GM18909 (cell line): ENCODE results near the gene GAK.
"Not testable (repeated sequence)": the region's sequence is repeated elsewhere in the genome, so short reads cannot be mapped to it uniquely, and the experiment has no call there.

ENCODE experiments used
- ATAC-seq: cut with Tn5 transposase; IDR thresholded peaks from one replicate; pipeline ENCODE4 v1.9.1; 2021; ENCODE audit warnings: mild to moderate bottlenecking; ENCODE audit not compliant: unreplicated experiment, poor library complexity

Gene GAK

GRCh38 chr4:931960-932712 lies at the start of gene GAK, which contains the start of gene TMEM175:
TSS of gene GAK (minus strand) at chr4:932316. CDS start at chr4:932187, 129 bp downstream.
TSS of gene TMEM175 (plus strand) at chr4:932460. CDS start at chr4:947740, 15,280 bp downstream.
- ATAC-seq = peak; percentile 91

GRCh38 chr4:978957-979701 lies 47.0 kb upstream of the GAK start:
- no peak for ATAC-seq

DNA sequence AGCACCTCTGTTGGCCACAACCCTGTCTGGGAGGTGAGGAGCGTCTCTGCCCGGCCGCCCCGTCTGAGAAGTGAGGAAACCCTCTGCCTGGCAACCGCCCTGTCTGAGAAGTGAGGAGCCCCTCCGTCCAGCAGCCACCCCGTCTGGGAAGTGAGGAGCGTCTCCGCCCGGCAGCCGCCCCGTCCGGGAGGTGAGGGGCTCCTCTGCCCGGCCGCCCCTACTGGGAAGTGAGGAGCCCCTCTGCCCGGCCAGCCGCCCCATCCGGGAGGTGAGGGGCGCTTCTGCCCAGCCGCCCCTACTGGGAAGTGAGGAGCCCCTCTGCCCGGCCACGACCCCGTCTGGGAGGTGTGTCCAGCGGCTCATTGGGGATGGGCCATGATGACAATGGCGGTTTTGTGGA lies 43.9 kb upstream of the GAK start:
- not testable (repeated sequence) for ATAC-seq

- ATAC-seq = no peak
These were observed 42.6 kb upstream of the GAK start for GRCh38 chr4:974668-975067.

DNA sequence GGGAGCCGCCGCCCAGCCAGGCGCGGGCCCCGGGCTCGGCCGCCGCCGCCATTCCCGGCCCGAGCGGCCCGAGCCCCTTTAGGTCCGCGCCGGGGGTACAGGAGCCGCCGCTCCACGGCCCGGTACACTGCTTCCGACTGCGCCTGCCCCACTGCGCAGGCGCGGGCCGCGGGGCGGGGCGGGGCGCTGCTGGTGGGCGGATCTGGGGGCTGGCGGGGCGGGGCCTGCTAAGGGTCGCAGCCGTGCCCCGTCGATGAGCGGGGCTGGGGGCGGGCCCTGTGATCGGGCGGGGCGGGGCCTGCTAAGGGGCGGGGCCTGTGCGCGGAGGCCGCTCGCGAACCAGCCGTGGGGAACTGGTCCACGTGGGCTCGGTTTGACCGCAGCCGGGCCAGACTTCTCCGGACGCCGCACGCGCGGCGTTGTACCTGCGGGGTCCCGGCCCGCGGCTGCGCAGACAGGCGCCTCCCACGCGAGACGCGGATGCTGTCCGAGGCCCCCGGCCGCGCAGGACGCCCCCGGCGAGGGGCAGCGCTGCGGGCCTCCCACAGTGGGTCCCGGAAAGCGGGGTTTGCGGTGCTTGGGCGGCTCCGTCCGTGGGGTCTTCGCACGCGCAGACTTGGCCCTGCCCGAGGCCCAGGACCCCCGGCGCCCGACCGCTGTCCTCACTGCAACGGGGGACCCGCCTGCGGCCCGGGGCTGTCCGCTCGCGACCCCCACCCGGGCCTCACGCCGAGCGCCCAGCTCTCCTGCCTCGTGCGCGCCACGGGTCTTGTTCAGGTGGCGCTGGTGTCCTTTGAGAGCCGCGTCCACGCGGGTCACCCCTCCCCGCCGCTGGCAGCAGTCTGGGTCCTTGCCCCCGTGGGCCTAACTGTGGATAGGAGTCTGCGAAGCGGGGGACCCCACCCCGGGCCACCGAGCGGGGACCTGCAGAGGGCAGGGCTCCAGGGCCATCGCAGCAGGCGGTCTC lies 41.6 kb upstream of the GAK start, which contains the start of gene DGKQ:
DGKQ (minus strand) TSS at position 139 of the 967 bp plus-strand sequence; CDS start at position 52, 87 bp downstream.
- peak; percentile 66 for ATAC-seq

- peak; percentile 44 for ATAC-seq
These were observed 40.7 kb upstream of the GAK start for GRCh38 chr4:972651-973424.

DNA sequence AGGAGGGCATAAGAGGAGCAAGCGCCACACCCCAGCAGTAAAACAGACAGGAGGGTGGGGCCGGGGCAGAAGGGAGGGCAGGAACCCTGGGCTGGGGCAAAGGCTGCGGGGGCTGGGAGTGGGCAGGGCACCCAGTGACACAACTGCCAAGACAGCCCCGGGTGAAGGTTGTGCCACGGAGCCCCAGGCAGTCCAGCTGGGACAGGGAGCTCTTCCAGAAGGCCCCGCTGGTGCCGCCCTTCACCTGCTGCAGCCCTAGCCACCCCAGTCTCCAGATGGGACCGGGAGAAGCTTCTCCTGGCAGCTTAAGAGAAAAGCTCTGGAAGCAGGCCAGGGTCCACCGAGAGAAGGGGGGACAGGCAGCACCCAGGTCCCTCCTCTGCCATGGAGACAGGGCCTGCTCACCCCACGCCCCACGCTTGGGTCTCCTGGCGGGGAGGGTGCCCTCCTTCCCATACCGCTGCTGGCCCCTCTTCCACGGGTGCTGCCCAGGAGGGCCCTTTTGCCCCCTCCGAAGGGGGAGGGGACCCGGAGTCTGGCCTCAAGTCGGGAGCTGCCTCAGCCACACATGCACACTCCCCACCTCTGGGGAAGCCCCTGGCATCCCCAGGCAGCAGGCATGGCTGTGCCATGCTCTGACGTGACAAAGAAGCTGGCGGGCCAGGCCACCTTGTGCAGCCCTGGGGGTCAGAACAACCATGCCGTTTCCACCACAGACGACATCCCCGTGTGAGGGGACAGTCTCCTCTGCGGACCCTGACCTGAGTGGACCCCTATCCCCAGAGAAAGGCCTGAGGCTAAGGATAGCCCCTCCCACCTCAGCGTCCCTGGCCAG lies 39.8 kb upstream of the GAK start:
- no peak for ATAC-seq

GRCh38 chr4:970854-971520 lies 38.9 kb upstream of the GAK start:
- no peak for ATAC-seq

DNA sequence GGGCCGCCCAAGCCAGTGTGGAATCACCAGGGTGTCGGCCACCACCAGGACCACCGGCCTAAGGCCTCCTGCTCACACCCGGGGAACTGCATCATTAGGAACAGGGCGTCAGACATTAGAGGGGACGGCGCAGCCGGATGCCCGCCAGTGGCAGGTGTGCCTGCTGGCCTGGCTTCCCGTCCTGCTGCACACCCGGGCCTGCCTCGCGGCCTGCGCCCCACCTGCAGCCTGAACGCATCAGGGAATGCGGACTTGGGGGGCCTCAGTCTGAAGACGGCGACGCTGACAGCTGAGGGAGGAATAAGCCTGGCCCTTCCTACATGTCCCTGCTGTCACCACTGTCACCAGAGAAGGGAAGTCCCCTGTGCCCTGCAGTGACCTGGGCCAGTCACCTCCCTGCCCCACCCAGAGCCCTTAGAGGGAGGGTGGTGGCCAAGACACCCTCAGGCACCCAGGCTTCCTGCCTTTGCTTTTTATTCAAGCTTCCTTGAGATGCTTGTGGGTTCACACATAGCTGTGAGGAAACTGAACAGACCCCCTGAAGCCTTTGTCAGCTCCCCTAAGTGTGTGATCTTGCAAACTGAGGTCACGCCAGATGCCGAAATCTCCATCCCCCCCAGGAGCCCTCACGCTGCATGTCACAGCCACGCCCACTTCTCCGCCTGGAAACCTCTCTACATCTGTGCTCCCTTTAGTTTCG lies 38.1 kb upstream of the GAK start:
- no peak for ATAC-seq

GRCh38 chr4:968621-969394 lies 36.7 kb upstream of the GAK start:
- no peak for ATAC-seq

DNA sequence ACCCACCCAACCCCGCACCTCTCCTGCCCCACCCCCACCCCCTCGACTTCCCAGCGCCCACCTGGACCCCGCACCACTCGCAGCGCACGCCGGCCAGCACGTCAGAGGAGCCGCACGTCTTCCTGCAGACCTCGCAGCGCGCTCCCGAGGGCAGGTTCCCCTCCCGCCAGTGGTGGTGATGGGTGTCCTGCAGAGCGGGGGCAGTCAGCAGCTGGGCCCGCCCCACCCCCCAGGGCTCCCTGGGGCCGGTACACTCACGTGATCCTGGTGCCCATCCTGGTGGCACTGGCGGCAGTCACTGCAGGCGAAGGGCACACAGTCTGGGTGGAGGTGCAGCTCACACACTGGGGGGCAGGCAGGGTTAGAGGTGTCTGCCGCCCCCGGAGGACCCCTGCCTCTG lies 36.1 kb upstream of the GAK start:
- no peak for ATAC-seq

- ATAC-seq = no peak
These were observed 35.3 kb upstream of the GAK start for GRCh38 chr4:967113-968104.

GRCh38 chr4:966266-967112 lies 34.4 kb upstream of the GAK start:
- no peak for ATAC-seq

DNA sequence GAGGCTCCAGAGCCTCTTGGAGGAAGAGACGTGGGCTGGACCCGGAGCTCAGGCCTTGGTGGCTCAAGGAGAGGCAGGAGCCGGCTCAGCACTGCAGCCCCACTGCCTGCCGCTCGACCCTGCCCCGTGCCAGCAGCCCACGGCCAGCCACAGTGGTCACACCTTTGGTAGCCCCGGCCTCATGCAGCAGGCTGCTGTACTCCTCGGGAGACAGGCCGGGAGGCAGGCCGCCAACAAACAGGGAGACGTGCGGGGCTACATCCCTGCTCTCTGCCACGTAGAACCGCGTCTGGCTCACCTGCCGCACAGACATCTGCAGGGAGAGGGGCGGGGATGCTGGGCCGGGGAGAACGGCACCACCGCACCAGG lies 33.6 kb upstream of the GAK start:
- ATAC-seq = no peak
